GM12878 (cell line): ENCODE data around the gene CD1B. TPM values are rescaled to one million over a fixed set of nuclear protein-coding genes. Genes with fewer than 3 reads are reported as not detected.

ENCODE experiments used
- ATAC-seq: fragments of 200-7000 bp; cut with Tn5 transposase; 3 replicates; pipeline ENCODE4 v1.9.1; 2020; ENCODE audit warnings: mild to moderate bottlenecking, moderate library complexity
- BruUV-seq: library from RNA; stranded (reverse); fragments of 400-500 nt; replicated peaks from 2 replicates; lab custom pipeline; 2021; lab: Mats Ljungman, UMichigan
- CTCF ChIA-PET: fragments of 300-600 bp; sonication (Branson Sonifier 250); formaldehyde crosslinking; extraction: SDS; loops from one replicate; lab custom pipeline; 2021; ENCODE audit warnings: inconsistent platforms; lab: Yijun Ruan, JAX
- POLR2A ChIA-PET: fragments of 350-600 bp; formaldehyde crosslinking; extraction: SDS; loops from one replicate; lab custom pipeline; 2021; ENCODE audit warnings: inconsistent platforms; lab: Charles Lee
- RAD21 ChIA-PET: fragments of 300-600 bp; sonication (Branson Sonifier 250); formaldehyde crosslinking; loops from one replicate; lab custom pipeline; 2023; ENCODE audit warnings: antibody characterized with exemption; ENCODE audit not compliant: unreplicated experiment; lab: Charles Lee
- SMC1A ChIA-PET: fragments of 300-600 bp; sonication (Branson Sonifier 250); formaldehyde crosslinking; loops from one replicate; lab custom pipeline; 2023; ENCODE audit not compliant: unreplicated experiment, uncharacterized antibody; lab: Charles Lee
- DNase-seq: peaks from one replicate; pipeline ENCODE4 v3.0.0-alpha.2; 2011; ENCODE audit warnings: low read depth, low spot score
- FAIRE-seq: peaks from 3 replicates; lab custom pipeline; 2011; peaks lifted over from hg19 to GRCh38; lab: Jason Lieb, UNC
- H2AFZ ChIP-seq: 2 replicates; pipeline ENCODE4 v1.6.0; 2011; ENCODE audit warnings: low read depth, low read length, control low read depth; ENCODE audit not compliant: control insufficient read depth
- H3K27ac ChIP-seq: 2 replicates; pipeline ENCODE4 v1.5.1; 2011; ENCODE audit warnings: control low read depth; ENCODE audit not compliant: control insufficient read depth, insufficient read depth
- H3K27me3 ChIP-seq, 2 experiments: replicated peaks in 1 of 2; 2 replicates each; pipeline versions ENCODE4 v1.6.0 to v1.6.1; 2011; ENCODE audit warnings: low read length in 1 of 2; ENCODE audit not compliant: control insufficient read depth in 2 of 2, insufficient read depth in 2 of 2
- H3K36me3 ChIP-seq, 2 experiments: 2 replicates each; pipeline ENCODE4 v1.5.1; 2011; ENCODE audit warnings: low read length in 1 of 2; ENCODE audit not compliant: control insufficient read depth in 2 of 2, insufficient read depth in 2 of 2
- H3K4me1 ChIP-seq: 2 replicates; pipeline ENCODE4 v1.6.1; 2011; ENCODE audit warnings: mild to moderate bottlenecking, low read length, moderate library complexity, mixed read lengths; ENCODE audit not compliant: control insufficient read depth, insufficient read depth
- H3K4me2 ChIP-seq: 2 replicates; pipeline ENCODE4 v1.6.0; 2011; ENCODE audit warnings: control low read depth; ENCODE audit not compliant: control insufficient read depth, insufficient read depth
- H3K4me3 ChIP-seq: fragments of 200-600 bp; sonication (generic); 2 replicates; pipeline ENCODE4 v1.5.1; 2016
- H3K79me2 ChIP-seq: 2 replicates; pipeline ENCODE4 v1.6.0; 2011; ENCODE audit warnings: low read length; ENCODE audit not compliant: control insufficient read depth, insufficient read depth
- H3K9ac ChIP-seq: 2 replicates; pipeline ENCODE4 v1.8.0; 2011; ENCODE audit warnings: low read length, control low read depth, mixed read lengths; ENCODE audit not compliant: control insufficient read depth, insufficient read depth
- H3K9me3 ChIP-seq: replicated peaks from 3 replicates; pipeline ENCODE4 v1.5.1; 2011; ENCODE audit warnings: mild to moderate bottlenecking, low read length; ENCODE audit not compliant: control insufficient read depth, insufficient read depth
- H4K20me1 ChIP-seq: 2 replicates; pipeline ENCODE4 v1.6.0; 2011; ENCODE audit not compliant: control insufficient read depth, insufficient read depth
- CBX3 ChIP-seq: fragments of 200-600 bp; sonication (generic); IDR thresholded peaks from 2 replicates; pipeline ENCODE4 v1.6.1; 2016; ENCODE audit warnings: low read depth, borderline replicate concordance
- CREM ChIP-seq: IDR thresholded peaks from 2 replicates; pipeline ENCODE4 v1.6.1; 2014; ENCODE audit warnings: antibody characterized with exemption, low read depth
- CUX1 ChIP-seq: IDR thresholded peaks from 2 replicates; pipeline ENCODE4 v1.6.1; 2012; ENCODE audit warnings: improper control_type of control experiment, low read depth, low read length; ENCODE audit not compliant: insufficient replicate concordance
- FOXK2 ChIP-seq: fragments of 450-650 bp; IDR thresholded peaks from 2 replicates; pipeline ENCODE4 v1.6.1; 2017; ENCODE audit warnings: mild to moderate bottlenecking, moderate library complexity
- MTA3 ChIP-seq: IDR thresholded peaks from 2 replicates; pipeline ENCODE4 v1.6.1; 2012; ENCODE audit warnings: low read length, inconsistent platforms, borderline replicate concordance
- NFYA ChIP-seq: IDR thresholded peaks from 2 replicates; pipeline ENCODE4 v1.6.1; 2011; ENCODE audit warnings: low read depth, mild to moderate bottlenecking, low read length, improper control_type of control experiment, borderline replicate concordance
- PKNOX1 ChIP-seq: fragments of 450-650 bp; IDR thresholded peaks from 2 replicates; pipeline ENCODE4 v1.6.1; 2016; ENCODE audit warnings: mild to moderate bottlenecking
- POLR2A ChIP-seq: IDR thresholded peaks from 2 replicates; pipeline ENCODE4 v1.6.1; 2011; ENCODE audit warnings: low read depth, mild to moderate bottlenecking, low read length
- POLR2AphosphoS2 ChIP-seq: IDR thresholded peaks from 2 replicates; pipeline ENCODE4 v1.6.1; 2011; ENCODE audit warnings: low read depth, mild to moderate bottlenecking, low read length, improper control_type of control experiment, moderate library complexity
- SKIL ChIP-seq: fragments of 450-650 bp; IDR thresholded peaks from 2 replicates; pipeline ENCODE4 v1.6.1; 2017; ENCODE audit warnings: mild to moderate bottlenecking, low read depth, inconsistent platforms; ENCODE audit not compliant: poor library complexity, severe bottlenecking
- SREBF1 ChIP-seq: IDR thresholded peaks from 2 replicates; pipeline ENCODE4 v1.6.1; 2012; ENCODE audit warnings: mild to moderate bottlenecking, low read length
- WRNIP1 ChIP-seq: IDR thresholded peaks from 2 replicates; pipeline ENCODE4 v1.6.1; 2011; ENCODE audit warnings: low read depth, low read length, improper control_type of control experiment, borderline replicate concordance
- ZNF687 ChIP-seq: fragments of 450-650 bp; IDR thresholded peaks from 2 replicates; pipeline ENCODE4 v1.6.1; 2017; ENCODE audit warnings: mild to moderate bottlenecking, moderate library complexity
- WGBS: methylation state at CpG from one replicate; pipeline ENCODE4 v1.1.6; 2016; ENCODE audit warnings: low lambda C conversion rate; ENCODE audit not compliant: insufficient replicate concordance, insufficient coverage; ENCODE audit errors: missing lambda C conversion rate; 5-methylcytosine and 5-hydroxymethylcytosine counted together
- in situ Hi-C: fragments of 300-500 bp; cut with MboI; formaldehyde crosslinking; loops from 9 replicates; pipeline ENCODE4 v1.14.3; 2018; ENCODE audit warnings: mixed read lengths
- intact Hi-C: fragments of 100-400 bp; cut with micrococcal nuclease; formaldehyde crosslinking; loops from one replicate; pipeline ENCODE4 v1.14.2; 2022; ENCODE audit not compliant: unreplicated experiment
- polyA plus RNA-seq, 11 experiments: library from polyadenylated mRNA; depleted of rRNA in 4 of 11; unstranded in 6 of 11; stranded (reverse) in 5 of 11; fragments of >200 nt; fragmentation: Nextera tagmentation in 4 of 11; fragmentation: Illumina TruSeq in 1 of 11; extraction: Ambion mirVana in 4 of 11; extraction: Trizol in 1 of 11; gene quantifications; 1 replicate in 1 of 11; 2 replicates in 10 of 11; pipeline versions ENCODE4 v1.2.1 to v1.2.3, GENCODE V29; 2011 to 2016; ENCODE audit warnings: inconsistent platforms in 2 of 11, missing spikeins in 2 of 11, low read depth in 1 of 11
- total RNA-seq, 4 experiments: library from RNA; depleted of rRNA in 3 of 4; stranded (reverse); fragments of >200 nt in 3 of 4; fragmentation: Illumina TruSeq in 1 of 4; extraction: Trizol in 1 of 4; gene quantifications; 2 replicates each; pipeline versions ENCODE4 v1.2.1 to v1.2.3, GENCODE V29; 2013 to 2021

CD1B gene
- total and polyA plus RNA-seq, 10 of the 15 experiments (the other 5 are each of a cell fraction or from before 2014, with no cell fraction given): not detected

GRCh38 chr1:158362941-158363340 is 31.6 kb upstream of the CD1B start:
- ChIA-PET CTCF (no interaction called here), RAD21 (no interaction called here), SMC1A (no interaction called here), POLR2A (no interaction called here)
- no peak; the same call in 2 of the 3 replicates for ATAC-seq
- no peaks in the 10 kb centered on the region for H3K4me1 ChIP-seq
- H3K27me3 ChIP-seq: no peaks in the 10 kb centered on the region
- no peak overlapping the region for H3K4me2 ChIP-seq
- H3K27ac ChIP-seq: no peak overlapping the region
- no peak overlapping the region for H3K9ac ChIP-seq
- intact Hi-C loops (no loop called here), in situ Hi-C loops (no loop called here)
- no peaks in the 10 kb centered on the region for H3K9me3 ChIP-seq
- no TSS peak for BruUV-seq
- no peak for DNase-seq
- no peaks in the 10 kb centered on the region for H4K20me1 ChIP-seq
- H3K36me3 ChIP-seq: no peaks in the 10 kb centered on the region
- H2AFZ ChIP-seq: no peak overlapping the region
- no peak overlapping the region for H3K4me3 ChIP-seq
- WGBS: 0% methylated on average over 1 of the region's 1 CpG
- no peak for FAIRE-seq
- no peaks in the 10 kb centered on the region for H3K79me2 ChIP-seq
- TF ChIP-seq NFYA: no peak
- TF ChIP-seq MTA3: no peak
- no peak for TF ChIP-seq CREM
- no peak for TF ChIP-seq SKIL
- TF ChIP-seq PKNOX1: no peak
- TF ChIP-seq WRNIP1: no peak
- TF ChIP-seq CUX1: no peak
- no peak for TF ChIP-seq CBX3
- no peak for TF ChIP-seq ZNF687
- no peak for TF ChIP-seq POLR2A
- TF ChIP-seq FOXK2: no peak
- TF ChIP-seq SREBF1: no peak
- TF ChIP-seq POLR2AphosphoS2: no peak
